PC-3 (cell line): ENCODE data around the gene UBALD2. TPM values are rescaled to one million over a fixed set of nuclear protein-coding genes. Genes with fewer than 3 reads are reported as not detected.
A peak's percentile ranks its signal among the peaks of the same experiment; 100 is the strongest.

Experiments used
- ATAC-seq: fragments of 200-7000 bp; cut with Tn5 transposase; 2 replicates; pipeline ENCODE4 v1.9.1; 2020; ENCODE audit warnings: mild to moderate bottlenecking, moderate library complexity
- BruUV-seq: library from RNA; stranded (reverse); fragments of 400-500 nt; replicated peaks from 2 replicates; lab custom pipeline; 2021; lab: Mats Ljungman, UMichigan
- CTCF ChIA-PET: fragments of 300-600 bp; sonication (Branson Sonifier 250); formaldehyde crosslinking; loops from one replicate; lab custom pipeline; 2022; ENCODE audit warnings: antibody characterized with exemption; lab: Charles Lee
- POLR2A ChIA-PET: fragments of 300-600 bp; sonication (Branson Sonifier 250); formaldehyde crosslinking; loops from one replicate; lab custom pipeline; 2022; ENCODE audit warnings: antibody characterized with exemption; ENCODE audit not compliant: unreplicated experiment; lab: Charles Lee
- DNase-seq: peaks from one replicate; pipeline ENCODE4 v3.0.0-alpha.2; 2015
- H2AFZ ChIP-seq: fragments of 300-600 bp; sonication (generic); 2 replicates; pipeline ENCODE4 v1.6.0; 2016; ENCODE audit warnings: antibody characterized with exemption, low read length
- H3F3A ChIP-seq: fragments of 300-600 bp; sonication (generic); one replicate; pipeline ENCODE4 v1.6.0; 2017; ENCODE audit warnings: antibody characterized with exemption, low read length, control low read depth, mild to moderate bottlenecking; ENCODE audit not compliant: unreplicated experiment
- H3K27ac ChIP-seq: fragments of 300-600 bp; sonication (generic); 2 replicates; pipeline ENCODE4 v1.5.1; 2016; ENCODE audit warnings: mild to moderate bottlenecking, low read length
- H3K27me3 ChIP-seq: fragments of 300-600 bp; sonication (generic); 2 replicates; pipeline ENCODE4 v1.6.1; 2016; ENCODE audit warnings: low read length, mixed read lengths
- H3K36me3 ChIP-seq: fragments of 300-600 bp; sonication (generic); 2 replicates; pipeline ENCODE4 v1.6.1; 2016; ENCODE audit warnings: low read depth, mixed run types, low read length, mixed read lengths
- H3K4me1 ChIP-seq: fragments of 300-600 bp; sonication (generic); 2 replicates; pipeline ENCODE4 v1.5.1; 2016; ENCODE audit warnings: low read length; ENCODE audit not compliant: insufficient read depth
- H3K4me2 ChIP-seq: fragments of 300-600 bp; sonication (generic); 2 replicates; pipeline ENCODE4 v1.6.0; 2016; ENCODE audit warnings: low read length
- H3K4me3 ChIP-seq: fragments of 300-600 bp; sonication (generic); 2 replicates; pipeline ENCODE4 v1.5.1; 2016; ENCODE audit warnings: mild to moderate bottlenecking, low read length, mixed read lengths
- H3K79me2 ChIP-seq: fragments of 300-600 bp; sonication (generic); 2 replicates; pipeline ENCODE4 v1.6.1; 2017; ENCODE audit warnings: low read length, mixed read lengths
- H3K9ac ChIP-seq: fragments of 300-600 bp; sonication (generic); 2 replicates; pipeline ENCODE4 v1.6.0; 2016; ENCODE audit warnings: mild to moderate bottlenecking, low read length
- H3K9me2 ChIP-seq: fragments of 300-600 bp; sonication (generic); replicated peaks from 2 replicates; pipeline ENCODE4 v1.6.1; 2016; ENCODE audit warnings: mixed run types, low read length, mixed read lengths
- H3K9me3 ChIP-seq: fragments of 300-600 bp; sonication (generic); 2 replicates; pipeline ENCODE4 v1.6.1; 2016; ENCODE audit warnings: low read length, mixed read lengths
- H4K20me1 ChIP-seq: fragments of 300-600 bp; sonication (generic); 2 replicates; pipeline ENCODE4 v1.6.1; 2016; ENCODE audit warnings: low read length, mixed read lengths
- CTCF ChIP-seq: fragments of 300-600 bp; sonication (generic); conservative IDR thresholded peaks from 2 replicates; pipeline ENCODE4 v1.5.1; 2017; ENCODE audit warnings: antibody characterized with exemption, low read depth, mild to moderate bottlenecking, low read length
- EZH2 ChIP-seq: fragments of 300-600 bp; sonication (generic); IDR thresholded peaks from one replicate; pipeline ENCODE4 v1.6.1; 2017; ENCODE audit warnings: antibody characterized with exemption, mild to moderate bottlenecking, low read length; ENCODE audit not compliant: unreplicated experiment
- EZH2phosphoT487 ChIP-seq: fragments of 300-600 bp; sonication (generic); IDR thresholded peaks from 2 replicates; pipeline ENCODE4 v1.6.1; 2018; ENCODE audit warnings: mild to moderate bottlenecking, antibody characterized with exemption, low read length, borderline replicate concordance
- intact Hi-C: fragments of 100-400 bp; cut with micrococcal nuclease; formaldehyde crosslinking; loops from 2 replicates; pipeline ENCODE4 v1.9.0; 2023
- total RNA-seq: library from RNA; depleted of rRNA; stranded (reverse); fragments of >200 nt; gene quantifications from 2 replicates; pipeline ENCODE4 v1.2.3, GENCODE V29; 2014

The UBALD2 gene
- total RNA-seq, 1 experiment from 2014 or later = 59.5 TPM

- intact Hi-C loops = no loop called here
- Histone ChIP-seq H3K4me3 (no peak overlapping the region), H3K9me2 (no peaks in the 10 kb centered on the region), H2AFZ (no peak overlapping the region), H3K4me1 (peaks cover 20% of the 10 kb centered on the region), H3F3A (no peaks in the 10 kb centered on the region), H3K9ac (no peak overlapping the region), H3K27ac (no peak overlapping the region), H3K9me3 (no peaks in the 10 kb centered on the region), H3K36me3 (no peaks in the 10 kb centered on the region), H3K4me2 (no peak overlapping the region), H3K79me2 (no peaks in the 10 kb centered on the region), H3K27me3 (no peaks in the 10 kb centered on the region), H4K20me1 (no peaks in the 10 kb centered on the region)
- TF ChIP-seq CTCF = no peak
- TF ChIP-seq EZH2phosphoT487 = no peak
- no peak for TF ChIP-seq EZH2
- ChIA-PET POLR2A (interaction anchor here (0.6 kb wide), 1 partner anchor 19 kb away, joined by 4 read pairs; the partner anchor contains the start of gene UBALD2), CTCF (interaction anchor here (0.5 to 1.9 kb wide), 3 partner anchors 33 to 143 kb away, joined by 5 to 12 read pairs (median 5); partner anchors contain the start of gene EXOC7)
- no TSS peak for BruUV-seq
- no peak for DNase-seq
- ATAC-seq = peak; percentile 56
Observed at GRCh38 chr17:76246080-76247066, 18.8 kb upstream of the UBALD2 start.

GRCh38 chr17:76247304-76247703 is 17.8 kb upstream of the UBALD2 start:
- Histone ChIP-seq H3K9me2 (no peaks in the 10 kb centered on the region), H3K4me2 (no peak overlapping the region), H3F3A (peaks cover under 1% of the 10 kb centered on the region), H2AFZ (no peak overlapping the region), H3K27ac (no peak overlapping the region), H3K9me3 (no peaks in the 10 kb centered on the region), H3K36me3 (no peaks in the 10 kb centered on the region), H3K79me2 (no peaks in the 10 kb centered on the region), H3K4me1 (peaks cover 22% of the 10 kb centered on the region), H4K20me1 (no peaks in the 10 kb centered on the region), H3K9ac (no peak overlapping the region), H3K27me3 (no peaks in the 10 kb centered on the region), H3K4me3 (no peak overlapping the region)
- no peak for ATAC-seq
- CTCF ChIA-PET = interaction anchor here (0.7 to 1.9 kb wide), 3 partner anchors 32 to 144 kb away, joined by 4 to 12 read pairs (median 5); partner anchors contain the start of gene EXOC7
- TF ChIP-seq EZH2phosphoT487 (no peak), CTCF (no peak), EZH2 (no peak)
- intact Hi-C loops = no loop called here
- BruUV-seq = no TSS peak
- no peak for DNase-seq
- POLR2A ChIA-PET = no interaction called here
